ENCODE results near the gene CCDC188.
A peak's percentile ranks its signal among the peaks of the same experiment; 100 is the strongest.

CCDC188 gene

DNA sequence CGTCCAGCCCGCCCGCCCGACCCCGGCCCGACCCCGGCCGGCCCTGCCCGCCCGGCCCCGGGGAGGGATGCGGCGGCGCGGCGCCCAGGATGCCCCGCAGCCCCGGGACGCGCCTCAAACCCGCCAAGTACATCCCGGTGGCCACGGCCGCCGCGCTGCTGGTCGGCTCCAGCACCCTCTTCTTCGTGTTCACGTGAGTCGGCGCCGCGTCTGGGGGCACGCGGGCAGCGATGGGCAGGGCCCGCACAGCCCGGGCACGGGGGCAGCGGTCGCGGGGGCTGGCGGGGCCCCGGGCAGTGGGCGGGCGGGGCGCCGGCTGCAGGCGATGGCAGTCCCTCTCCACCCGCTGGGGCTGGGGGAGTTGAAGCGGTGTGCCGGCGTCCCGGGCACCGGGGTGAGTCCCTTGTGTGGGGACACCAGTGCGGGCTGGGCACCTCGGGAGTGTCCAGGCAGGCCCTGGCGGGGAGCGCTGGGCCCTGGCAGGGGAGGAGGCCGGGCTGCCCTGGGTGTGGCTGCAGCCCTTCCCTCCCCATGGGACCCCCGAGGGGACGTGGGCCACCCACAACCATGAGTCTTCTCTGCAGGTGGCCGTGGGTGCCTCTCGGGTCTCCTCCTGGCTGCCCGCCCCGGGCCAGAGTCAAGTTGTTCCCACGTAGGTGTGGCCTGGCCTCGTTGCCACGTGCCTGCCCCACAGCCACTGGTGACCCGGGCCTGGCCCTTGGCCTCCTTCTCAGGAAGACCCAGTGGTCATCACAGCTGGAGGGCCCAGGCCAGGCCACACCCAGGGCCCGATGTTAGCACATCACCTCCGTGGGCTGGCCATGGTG, 18.8 kb downstream of the CCDC188 start:
- TF ChIP-seq, protein P1, sequence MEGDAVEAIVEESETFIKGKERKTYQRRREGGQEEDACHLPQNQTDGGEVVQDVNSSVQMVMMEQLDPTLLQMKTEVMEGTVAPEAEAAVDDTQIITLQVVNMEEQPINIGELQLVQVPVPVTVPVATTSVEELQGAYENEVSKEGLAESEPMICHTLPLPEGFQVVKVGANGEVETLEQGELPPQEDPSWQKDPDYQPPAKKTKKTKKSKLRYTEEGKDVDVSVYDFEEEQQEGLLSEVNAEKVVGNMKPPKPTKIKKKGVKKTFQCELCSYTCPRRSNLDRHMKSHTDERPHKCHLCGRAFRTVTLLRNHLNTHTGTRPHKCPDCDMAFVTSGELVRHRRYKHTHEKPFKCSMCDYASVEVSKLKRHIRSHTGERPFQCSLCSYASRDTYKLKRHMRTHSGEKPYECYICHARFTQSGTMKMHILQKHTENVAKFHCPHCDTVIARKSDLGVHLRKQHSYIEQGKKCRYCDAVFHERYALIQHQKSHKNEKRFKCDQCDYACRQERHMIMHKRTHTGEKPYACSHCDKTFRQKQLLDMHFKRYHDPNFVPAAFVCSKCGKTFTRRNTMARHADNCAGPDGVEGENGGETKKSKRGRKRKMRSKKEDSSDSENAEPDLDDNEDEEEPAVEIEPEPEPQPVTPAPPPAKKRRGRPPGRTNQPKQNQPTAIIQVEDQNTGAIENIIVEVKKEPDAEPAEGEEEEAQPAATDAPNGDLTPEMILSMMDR (IDR thresholded peaks at IDR 0.05; ENCODE audit: low read depth, low read length): no peak
- no peak for DNase-seq
- no peaks in the 10 kb centered on the region for H3K27me3 ChIP-seq

DNA sequence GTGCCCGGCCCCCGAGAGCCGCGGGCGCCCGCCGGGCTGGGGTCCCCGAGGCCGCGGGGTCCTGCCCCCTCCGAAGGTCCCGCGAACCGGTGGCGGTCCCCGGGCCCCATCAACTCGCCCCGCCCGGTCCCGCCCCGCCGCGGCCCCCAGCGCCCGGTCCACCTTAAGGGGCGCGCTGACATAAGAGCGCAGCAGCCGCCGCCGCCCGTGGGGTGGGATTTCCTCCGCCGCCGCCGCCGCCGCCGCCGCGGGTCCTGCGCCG, 19.3 kb downstream of the CCDC188 start, which contains the start of gene ZDHHC8:
ZDHHC8 (plus strand) TSS at position 208 of the 262 bp plus-strand sequence. CDS start 144 bp downstream, outside the sequence.
- peaks cover 12% of the 10 kb centered on the region for H3K36me3 ChIP-seq
- TF ChIP-seq, protein P1 (IDR thresholded peaks at IDR 0.05; ENCODE audit: low read depth, low read length): no peak
- no peaks in the 10 kb centered on the region for H3K27me3 ChIP-seq
- peak within 1 kb of the TSS; percentile 75 for H3K4me3 ChIP-seq (ENCODE audit: low read depth, low read length)
- no peaks in the 10 kb centered on the region for H3K9me3 ChIP-seq
- H3K4me1 ChIP-seq: peaks cover 21% of the 10 kb centered on the region
- peak; percentile 53 for DNase-seq

More for the DNA sequence above, 18.8 kb downstream of the CCDC188 start:
- no peaks in the 10 kb centered on the region for H3K9me3 ChIP-seq
- peaks cover 26% of the 10 kb centered on the region for H3K4me1 ChIP-seq
- H3K36me3 ChIP-seq: peaks cover 8% of the 10 kb centered on the region
- H3K4me3 ChIP-seq (ENCODE audit: low read depth, low read length): peak overlapping the region; percentile 75

DNA sequence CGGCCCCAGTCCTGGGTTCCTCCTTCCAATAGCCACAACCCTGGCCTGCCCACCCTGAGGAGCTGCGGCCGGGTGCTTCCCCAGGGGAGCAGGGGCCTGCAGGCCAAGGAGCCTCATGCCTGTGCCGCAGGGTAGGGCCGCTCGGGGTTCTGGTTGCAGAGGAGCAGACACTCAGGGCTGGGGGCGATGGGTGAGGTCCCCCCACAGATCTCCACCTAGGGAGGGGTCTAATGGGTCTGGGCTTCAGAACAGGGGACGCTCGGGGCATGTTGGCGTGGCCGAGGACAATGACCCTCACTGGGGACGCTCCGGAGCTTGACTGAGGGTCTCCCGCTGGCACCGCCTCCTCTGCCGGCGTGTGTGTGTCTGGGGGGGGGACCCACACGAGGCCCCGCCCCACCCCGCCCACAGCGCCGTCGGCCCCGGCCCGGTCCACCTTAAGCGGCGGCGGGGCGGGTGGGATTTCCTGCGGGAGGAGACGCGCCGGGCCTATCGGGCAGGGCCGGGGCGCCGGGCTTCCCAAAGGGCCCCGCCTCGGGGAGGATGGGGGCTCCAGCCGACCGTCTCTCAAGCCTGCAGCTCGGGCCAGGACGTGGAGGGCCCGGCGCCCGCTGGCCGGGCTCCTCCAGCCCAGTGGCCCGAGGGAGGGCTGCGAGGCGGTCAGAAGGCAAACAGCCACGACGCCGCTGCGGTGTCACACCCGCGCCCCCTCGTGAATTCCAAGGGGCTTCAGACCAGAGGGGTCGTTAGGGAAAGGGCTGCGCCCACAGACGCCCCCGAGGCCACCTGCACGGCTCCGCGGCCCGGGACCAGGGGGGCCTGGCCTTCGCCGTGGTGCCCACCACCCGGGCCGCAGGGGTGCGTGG, 19.9 kb downstream of the CCDC188 start:
- peaks cover 17% of the 10 kb centered on the region for H3K36me3 ChIP-seq
- no peaks in the 10 kb centered on the region for H3K27me3 ChIP-seq
- H3K4me1 ChIP-seq: peaks cover 15% of the 10 kb centered on the region
- DNase-seq: peak; percentile 83
- no peaks in the 10 kb centered on the region for H3K9me3 ChIP-seq
- TF ChIP-seq, protein P1 (IDR thresholded peaks at IDR 0.05; ENCODE audit: low read depth, low read length): no peak
- H3K4me3 ChIP-seq (ENCODE audit: low read depth, low read length): peak overlapping the region; percentile 72

DNA sequence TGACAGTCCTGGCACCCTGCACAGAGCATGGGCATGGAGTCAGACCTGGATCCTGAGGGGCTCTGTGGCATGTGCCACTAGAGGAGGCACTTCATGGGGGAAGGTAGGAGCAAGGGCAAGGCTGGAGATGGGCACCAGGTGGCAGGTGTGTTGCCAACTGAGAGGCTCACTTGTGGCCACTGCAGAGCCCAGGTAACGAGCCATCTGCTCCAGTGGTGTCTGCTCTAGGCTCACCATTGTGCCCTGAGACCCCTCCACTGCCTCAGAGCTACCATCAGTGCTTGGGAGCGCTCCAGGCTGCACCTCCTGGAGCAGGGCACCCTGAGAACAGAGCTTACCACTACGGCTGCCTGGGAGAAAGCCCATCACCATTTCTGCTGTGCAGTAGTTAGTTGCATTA, 20.5 kb downstream of the CCDC188 start:
- H3K4me1 ChIP-seq: peaks cover 12% of the 10 kb centered on the region
- H3K36me3 ChIP-seq: peaks cover 24% of the 10 kb centered on the region
- H3K27me3 ChIP-seq: no peaks in the 10 kb centered on the region
- no peak for DNase-seq
- TF ChIP-seq, protein P1 (IDR thresholded peaks at IDR 0.05; ENCODE audit: low read depth, low read length): peak; percentile 13; the same call in 1 of the 2 replicates
- H3K4me3 ChIP-seq (ENCODE audit: low read depth, low read length): no peak overlapping the region
- H3K9me3 ChIP-seq: no peaks in the 10 kb centered on the region

DNA sequence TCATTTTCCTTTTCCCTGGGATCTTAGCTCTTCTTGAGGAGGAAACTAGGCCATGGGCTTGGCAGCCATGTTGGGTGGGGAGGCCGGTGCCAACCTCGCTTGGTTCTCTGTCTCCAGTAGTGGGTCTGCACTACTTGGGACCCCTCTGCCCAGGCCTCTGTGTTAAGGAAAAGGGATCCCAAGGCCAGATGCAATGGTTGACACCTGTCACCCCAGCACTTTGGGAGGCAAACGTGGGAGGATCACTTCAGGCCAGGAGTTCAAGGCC, 21.2 kb downstream of the CCDC188 start:
- Histone ChIP-seq H3K9me3 (no peaks in the 10 kb centered on the region), H3K4me1 (peaks cover 7% of the 10 kb centered on the region), H3K27me3 (no peaks in the 10 kb centered on the region), H3K4me3 (ENCODE audit: low read depth, low read length) (no peak overlapping the region), H3K36me3 (peaks cover 30% of the 10 kb centered on the region)
- no peak for DNase-seq
- TF ChIP-seq, protein P1 (IDR thresholded peaks at IDR 0.05; ENCODE audit: low read depth, low read length): no peak
